Measurements from ENCODE around the gene BTBD7. TPM values are rescaled to one million over a fixed set of nuclear protein-coding genes. Genes with fewer than 3 reads are reported as not detected.

Gene BTBD7
- total and polyA plus RNA-seq, 4 experiments from 2014 or later: 6.9 to 38.3 (median 19.5) TPM

DNA sequence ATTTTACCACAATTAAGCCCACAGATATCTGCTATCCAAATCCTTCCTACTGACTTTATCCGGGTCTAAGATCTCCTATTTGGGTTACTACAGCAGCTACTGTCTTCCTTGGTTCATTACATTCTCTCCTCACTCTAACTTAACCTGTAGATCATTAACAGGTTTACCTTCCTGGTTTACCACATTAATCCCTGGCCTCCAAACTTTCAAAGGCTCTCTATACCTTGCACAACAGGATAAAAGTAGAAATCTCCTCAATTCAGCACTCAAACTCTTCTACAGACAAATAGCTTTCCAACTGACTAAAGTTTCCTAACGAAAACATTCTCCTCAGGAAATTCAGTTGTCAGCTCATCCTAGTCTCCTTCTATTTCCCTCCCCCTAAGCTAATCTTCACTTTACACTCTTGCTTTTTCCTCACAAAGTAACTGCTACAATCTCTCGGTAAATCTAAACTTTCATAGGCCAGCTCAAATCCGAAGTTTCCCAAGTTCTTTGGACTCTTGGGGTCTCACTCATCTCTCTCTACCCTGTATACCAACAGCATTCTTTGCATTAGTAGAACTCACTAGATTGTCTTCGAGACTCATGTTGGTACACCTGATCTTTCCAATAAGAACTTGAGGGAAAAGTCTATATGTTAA, 2.7 kb downstream of the BTBD7 start:
- DNase-seq: no peak
- Histone ChIP-seq H3K4me3 (ENCODE audit: low read length in 2 of 2) (no peak overlapping the region), H3K27ac (ENCODE audit: low read depth, low read length) (no peak overlapping the region), H3K36me3 (ENCODE audit: insufficient read depth, low read length) (no peaks in the 10 kb centered on the region), H3K4me1 (ENCODE audit: insufficient read depth, low read length) (peaks cover 35% of the 10 kb centered on the region), H3K27me3 (ENCODE audit: insufficient read depth, low read length) (no peaks in the 10 kb centered on the region), H3K9me3 (ENCODE audit: control insufficient read depth in 1 of 2, low read length in 2 of 2) (no peaks in the 10 kb centered on the region)
- intact Hi-C loops (cut with micrococcal nuclease): loop anchor here (5.0 kb wide), 1 partner anchor 218 kb away; no protein-coding TSS in a partner anchor
- Mint-ChIP-seq H3K36me3 (peaks cover 0 to 9% of the 10 kb centered on the region in 2 donors), H3K27ac (peak overlapping the region in 2 of 7 donors; percentile 8 to 9), H3K9me3 (peaks cover 0 to 1% (median 0%) of the 10 kb centered on the region in 8 donors), H3K4me3 (peak overlapping the region in 5 of 8 donors; percentile 8 to 70 (median 23)), H3K27me3 (no peaks in the 10 kb centered on the region), H3K4me1 (peaks cover 37 to 71% (median 49%) of the 10 kb centered on the region in 4 donors)
- CTCF ChIA-PET (ENCODE audit: partially characterized antibody): no interaction called here
- POLR2A ChIA-PET (ENCODE audit: partially characterized antibody): no interaction called here

- Histone ChIP-seq H3K27ac (ENCODE audit: low read depth, low read length) (no peak overlapping the region), H3K4me1 (ENCODE audit: insufficient read depth, low read length) (peaks cover 32% of the 10 kb centered on the region), H3K36me3 (ENCODE audit: insufficient read depth, low read length) (peaks cover 3% of the 10 kb centered on the region), H3K27me3 (ENCODE audit: insufficient read depth, low read length) (no peaks in the 10 kb centered on the region), H3K9me3 (ENCODE audit: control insufficient read depth in 1 of 2, low read length in 2 of 2) (no peaks in the 10 kb centered on the region), H3K4me3 (ENCODE audit: low read length in 2 of 2) (no peak overlapping the region)
- no peaks in the 10 kb centered on the region for H3K27me3 Mint-ChIP-seq
- CTCF ChIA-PET (ENCODE audit: partially characterized antibody): no interaction called here
- peaks cover 40 to 74% (median 50%) of the 10 kb centered on the region in 4 donors for H3K4me1 Mint-ChIP-seq
- peak overlapping the region in 1 of 8 donors; percentile 13 for H3K4me3 Mint-ChIP-seq
- DNase-seq: no peak
- H3K9me3 Mint-ChIP-seq: peaks cover 0 to 1% (median 0%) of the 10 kb centered on the region in 8 donors
- H3K36me3 Mint-ChIP-seq: peaks cover 9 to 14% of the 10 kb centered on the region in 2 donors
- intact Hi-C loops (cut with micrococcal nuclease): no loop called here
- POLR2A ChIA-PET (ENCODE audit: partially characterized antibody): no interaction called here
- no peak overlapping the region for H3K27ac Mint-ChIP-seq
Observed at GRCh38 chr14:93328546-93328945, 4.3 kb downstream of the BTBD7 start.

DNA sequence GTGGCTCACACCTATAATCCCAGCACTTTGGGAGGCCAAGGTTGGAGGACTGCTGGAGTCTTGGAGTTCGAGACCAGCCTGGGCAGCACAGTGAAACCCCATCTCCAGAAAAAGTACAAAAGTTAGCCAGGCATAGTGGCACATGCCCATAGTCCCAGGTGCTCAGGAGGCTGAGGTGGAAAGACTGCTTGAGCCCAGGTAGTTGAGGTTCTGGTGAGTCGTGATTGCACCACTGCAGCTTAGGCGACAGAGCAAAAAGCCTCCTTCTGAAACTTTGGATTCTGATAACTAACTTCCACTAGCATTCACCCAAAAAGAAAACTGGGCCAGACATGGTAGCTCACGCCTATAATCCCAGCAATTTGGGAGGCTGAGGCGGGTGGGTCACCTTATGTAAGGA, 6.6 kb downstream of the BTBD7 start:
- no peak overlapping the region for H3K4me3 Mint-ChIP-seq
- H3K27me3 ChIP-seq (ENCODE audit: insufficient read depth, low read length): no peaks in the 10 kb centered on the region
- POLR2A ChIA-PET (ENCODE audit: partially characterized antibody): no interaction called here
- H3K4me1 ChIP-seq (ENCODE audit: insufficient read depth, low read length): peaks cover 23% of the 10 kb centered on the region
- H3K27me3 Mint-ChIP-seq: no peaks in the 10 kb centered on the region
- intact Hi-C loops (cut with micrococcal nuclease): no loop called here
- DNase-seq: no peak
- H3K4me3 ChIP-seq (ENCODE audit: low read length in 2 of 2): no peak overlapping the region
- no peak overlapping the region for H3K27ac Mint-ChIP-seq
- H3K4me1 Mint-ChIP-seq: peaks cover 38 to 66% (median 49%) of the 10 kb centered on the region in 4 donors
- H3K36me3 ChIP-seq (ENCODE audit: insufficient read depth, low read length): peaks cover 3% of the 10 kb centered on the region
- no peak overlapping the region for H3K27ac ChIP-seq (ENCODE audit: low read depth, low read length)
- CTCF ChIA-PET (ENCODE audit: partially characterized antibody): no interaction called here
- no peaks in the 10 kb centered on the region for H3K9me3 ChIP-seq (ENCODE audit: control insufficient read depth in 1 of 2, low read length in 2 of 2)
- peaks cover 7 to 19% of the 10 kb centered on the region in 2 donors for H3K36me3 Mint-ChIP-seq
- peaks cover 0 to 1% (median 0%) of the 10 kb centered on the region in 8 donors for H3K9me3 Mint-ChIP-seq

DNA sequence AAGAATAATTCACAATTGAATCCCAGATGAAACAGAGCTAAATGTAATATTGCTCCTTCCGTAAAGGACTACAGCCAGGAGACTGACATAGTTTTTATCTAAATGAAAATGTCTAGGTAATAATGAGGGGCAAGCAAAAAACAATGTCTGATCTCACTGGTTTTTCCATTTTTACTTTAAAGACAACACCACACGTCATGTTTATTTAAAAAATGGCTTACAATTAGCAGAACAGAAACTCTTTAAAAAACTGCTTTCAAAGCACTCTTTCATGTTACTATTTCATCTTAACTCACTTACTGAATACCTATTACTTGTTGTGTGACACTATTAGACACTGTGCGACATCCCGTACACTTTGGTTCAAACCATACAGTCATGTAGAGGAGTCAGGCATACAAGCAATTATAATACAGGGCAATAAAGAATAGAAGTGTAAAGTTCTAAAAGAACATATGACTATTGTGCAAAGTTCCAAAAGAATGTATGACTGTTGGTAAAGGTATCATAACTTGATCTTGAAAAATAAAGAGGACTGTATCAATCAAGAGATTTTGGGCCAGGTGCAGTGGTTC, 9.1 kb downstream of the BTBD7 start:
- H3K36me3 Mint-ChIP-seq: peaks cover 7 to 19% of the 10 kb centered on the region in 2 donors
- peaks cover 37 to 66% (median 51%) of the 10 kb centered on the region in 4 donors for H3K4me1 Mint-ChIP-seq
- no peak for DNase-seq
- POLR2A ChIA-PET (ENCODE audit: partially characterized antibody): no interaction called here
- no peaks in the 10 kb centered on the region for H3K27me3 ChIP-seq (ENCODE audit: insufficient read depth, low read length)
- CTCF ChIA-PET (ENCODE audit: partially characterized antibody): interaction anchor here (1.0 kb wide), 1 partner anchor 14 kb away, joined by 3 read pairs; no protein-coding TSS in a partner anchor
- no peak overlapping the region for H3K27ac Mint-ChIP-seq
- no peaks in the 10 kb centered on the region for H3K9me3 Mint-ChIP-seq
- H3K36me3 ChIP-seq (ENCODE audit: insufficient read depth, low read length): peaks cover 3% of the 10 kb centered on the region
- intact Hi-C loops (cut with micrococcal nuclease): no loop called here
- H3K4me3 Mint-ChIP-seq: no peak overlapping the region
- H3K4me1 ChIP-seq (ENCODE audit: insufficient read depth, low read length): peaks cover 18% of the 10 kb centered on the region
- H3K4me3 ChIP-seq (ENCODE audit: low read length in 2 of 2): no peak overlapping the region
- H3K9me3 ChIP-seq (ENCODE audit: control insufficient read depth in 1 of 2, low read length in 2 of 2): no peaks in the 10 kb centered on the region
- no peaks in the 10 kb centered on the region for H3K27me3 Mint-ChIP-seq
- no peak overlapping the region for H3K27ac ChIP-seq (ENCODE audit: low read depth, low read length)

- Histone ChIP-seq H3K9me3 (ENCODE audit: control insufficient read depth in 1 of 2, low read length in 2 of 2) (no peaks in the 10 kb centered on the region), H3K4me1 (ENCODE audit: insufficient read depth, low read length) (peaks cover 18% of the 10 kb centered on the region), H3K27ac (ENCODE audit: low read depth, low read length) (no peak overlapping the region), H3K36me3 (ENCODE audit: insufficient read depth, low read length) (peaks cover 3% of the 10 kb centered on the region), H3K4me3 (ENCODE audit: low read length in 2 of 2) (no peak overlapping the region), H3K27me3 (ENCODE audit: insufficient read depth, low read length) (no peaks in the 10 kb centered on the region)
- Mint-ChIP-seq H3K36me3 (peaks cover 7 to 19% of the 10 kb centered on the region in 2 donors), H3K27me3 (no peaks in the 10 kb centered on the region), H3K27ac (peak overlapping the region in 1 of 7 donors; percentile 46), H3K4me3 (no peak overlapping the region), H3K9me3 (no peaks in the 10 kb centered on the region), H3K4me1 (peaks cover 36 to 66% (median 50%) of the 10 kb centered on the region in 4 donors)
- CTCF ChIA-PET (ENCODE audit: partially characterized antibody): interaction anchor here (1.0 to 1.4 kb wide), 2 partner anchors 14 to 210 kb away, joined by 3 to 4 read pairs; no protein-coding TSS in a partner anchor
- intact Hi-C loops (cut with micrococcal nuclease): no loop called here
- POLR2A ChIA-PET (ENCODE audit: partially characterized antibody): no interaction called here
- DNase-seq: no peak
Observed at GRCh38 chr14:93322929-93323599, 9.8 kb downstream of the BTBD7 start.

DNA sequence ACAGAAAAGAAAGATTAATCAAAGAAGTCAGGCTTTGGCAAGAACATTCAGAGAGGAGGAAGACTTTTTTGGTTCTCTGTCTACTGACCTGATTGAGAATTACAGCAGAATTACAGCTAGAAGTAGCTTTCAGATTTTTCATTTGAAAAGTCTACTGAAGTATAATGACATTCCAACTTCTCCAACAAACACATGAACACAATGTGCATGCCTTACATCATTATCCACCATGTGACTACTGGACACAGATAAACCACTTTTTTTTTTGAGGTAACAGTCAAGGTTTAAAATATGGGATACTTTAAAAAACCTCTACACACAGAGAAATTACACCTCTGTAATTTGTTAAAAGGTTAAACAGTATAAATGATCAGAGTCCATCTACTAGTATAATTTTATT, 12.3 kb downstream of the BTBD7 start:
- peaks cover 7 to 27% of the 10 kb centered on the region in 2 donors for H3K36me3 Mint-ChIP-seq
- peak overlapping the region in 2 of 7 donors; percentile 71 to 91 for H3K27ac Mint-ChIP-seq
- H3K4me1 ChIP-seq (ENCODE audit: insufficient read depth, low read length): peaks cover 15% of the 10 kb centered on the region
- H3K27me3 ChIP-seq (ENCODE audit: insufficient read depth, low read length): no peaks in the 10 kb centered on the region
- no peak overlapping the region for H3K27ac ChIP-seq (ENCODE audit: low read depth, low read length)
- H3K9me3 Mint-ChIP-seq: no peaks in the 10 kb centered on the region
- H3K4me3 Mint-ChIP-seq: no peak overlapping the region
- peaks cover 36 to 64% (median 49%) of the 10 kb centered on the region in 4 donors for H3K4me1 Mint-ChIP-seq
- DNase-seq: no peak
- no peaks in the 10 kb centered on the region for H3K9me3 ChIP-seq (ENCODE audit: control insufficient read depth in 1 of 2, low read length in 2 of 2)
- peaks cover 3% of the 10 kb centered on the region for H3K36me3 ChIP-seq (ENCODE audit: insufficient read depth, low read length)
- no peak overlapping the region for H3K4me3 ChIP-seq (ENCODE audit: low read length in 2 of 2)
- ChIA-PET CTCF (ENCODE audit: partially characterized antibody) (no interaction called here), POLR2A (ENCODE audit: partially characterized antibody) (no interaction called here)
- H3K27me3 Mint-ChIP-seq: no peaks in the 10 kb centered on the region
- intact Hi-C loops (cut with micrococcal nuclease): no loop called here

GRCh38 chr14:93319958-93320357, 12.9 kb downstream of the BTBD7 start:
- H3K4me3 ChIP-seq (ENCODE audit: low read length in 2 of 2): no peak overlapping the region
- ChIA-PET POLR2A (ENCODE audit: partially characterized antibody) (no interaction called here), CTCF (ENCODE audit: partially characterized antibody) (no interaction called here)
- intact Hi-C loops (cut with micrococcal nuclease): no loop called here
- peaks cover 3% of the 10 kb centered on the region for H3K36me3 ChIP-seq (ENCODE audit: insufficient read depth, low read length)
- no peaks in the 10 kb centered on the region for H3K27me3 ChIP-seq (ENCODE audit: insufficient read depth, low read length)
- DNase-seq: no peak
- Mint-ChIP-seq H3K27me3 (no peaks in the 10 kb centered on the region), H3K27ac (peak overlapping the region in 2 of 7 donors; percentile 71 to 91), H3K4me3 (peak overlapping the region in 1 of 8 donors; percentile 5), H3K36me3 (peaks cover 7 to 27% of the 10 kb centered on the region in 2 donors), H3K9me3 (no peaks in the 10 kb centered on the region), H3K4me1 (peaks cover 33 to 59% (median 47%) of the 10 kb centered on the region in 4 donors)
- peaks cover 15% of the 10 kb centered on the region for H3K4me1 ChIP-seq (ENCODE audit: insufficient read depth, low read length)
- H3K27ac ChIP-seq (ENCODE audit: low read depth, low read length): no peak overlapping the region
- no peaks in the 10 kb centered on the region for H3K9me3 ChIP-seq (ENCODE audit: control insufficient read depth in 1 of 2, low read length in 2 of 2)

Data from CD4-positive, alpha-beta memory T cell (primary cell).